ENCODE results near the gene CMSS1.

CMSS1 gene

DNA sequence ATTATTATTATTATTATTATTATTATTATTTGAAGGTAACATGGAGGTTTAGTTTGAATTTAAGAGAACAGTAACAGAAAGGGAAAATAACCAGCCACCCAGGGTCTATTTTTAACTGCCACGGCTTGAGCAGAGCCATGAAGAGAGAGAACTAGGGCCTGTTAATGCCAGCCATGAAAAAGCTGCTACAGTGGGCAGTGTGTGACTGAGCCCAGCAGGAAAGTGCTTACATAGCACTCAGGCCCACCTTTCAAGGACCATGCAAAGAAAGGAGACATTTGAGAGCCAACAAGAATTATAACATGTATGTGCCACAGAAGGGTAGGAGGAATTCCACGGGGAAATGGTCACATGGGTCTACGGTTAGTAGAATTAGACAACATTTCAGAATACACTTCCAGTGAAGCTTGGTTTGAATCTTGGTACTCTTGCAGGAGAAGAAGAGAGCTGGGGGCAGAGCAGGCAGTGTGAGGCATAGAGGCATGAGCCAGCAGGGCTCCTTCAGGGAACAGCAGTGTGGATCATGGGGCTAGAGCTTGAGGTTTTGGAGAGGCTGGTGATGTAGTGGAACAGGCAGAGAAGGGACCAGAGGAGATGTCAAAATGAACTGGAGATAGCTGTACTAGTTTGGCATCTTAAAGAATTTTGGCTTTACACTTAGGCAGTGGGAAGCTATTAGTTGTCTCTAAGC is 140.7 kb downstream of the CMSS1 start:
- TF ChIP-seq SPI1 (IDR thresholded peaks at IDR 0.05; ENCODE audit: borderline replicate concordance, low read depth): no peak
- no peak for TF ChIP-seq POLR2AphosphoS5 (IDR thresholded peaks at IDR 0.05; ENCODE audit: low read depth)
- TF ChIP-seq, protein P1, sequence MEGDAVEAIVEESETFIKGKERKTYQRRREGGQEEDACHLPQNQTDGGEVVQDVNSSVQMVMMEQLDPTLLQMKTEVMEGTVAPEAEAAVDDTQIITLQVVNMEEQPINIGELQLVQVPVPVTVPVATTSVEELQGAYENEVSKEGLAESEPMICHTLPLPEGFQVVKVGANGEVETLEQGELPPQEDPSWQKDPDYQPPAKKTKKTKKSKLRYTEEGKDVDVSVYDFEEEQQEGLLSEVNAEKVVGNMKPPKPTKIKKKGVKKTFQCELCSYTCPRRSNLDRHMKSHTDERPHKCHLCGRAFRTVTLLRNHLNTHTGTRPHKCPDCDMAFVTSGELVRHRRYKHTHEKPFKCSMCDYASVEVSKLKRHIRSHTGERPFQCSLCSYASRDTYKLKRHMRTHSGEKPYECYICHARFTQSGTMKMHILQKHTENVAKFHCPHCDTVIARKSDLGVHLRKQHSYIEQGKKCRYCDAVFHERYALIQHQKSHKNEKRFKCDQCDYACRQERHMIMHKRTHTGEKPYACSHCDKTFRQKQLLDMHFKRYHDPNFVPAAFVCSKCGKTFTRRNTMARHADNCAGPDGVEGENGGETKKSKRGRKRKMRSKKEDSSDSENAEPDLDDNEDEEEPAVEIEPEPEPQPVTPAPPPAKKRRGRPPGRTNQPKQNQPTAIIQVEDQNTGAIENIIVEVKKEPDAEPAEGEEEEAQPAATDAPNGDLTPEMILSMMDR (IDR thresholded peaks at IDR 0.05; ENCODE audit: insufficient read depth, low read length): no peak
- TF ChIP-seq, protein P2, sequence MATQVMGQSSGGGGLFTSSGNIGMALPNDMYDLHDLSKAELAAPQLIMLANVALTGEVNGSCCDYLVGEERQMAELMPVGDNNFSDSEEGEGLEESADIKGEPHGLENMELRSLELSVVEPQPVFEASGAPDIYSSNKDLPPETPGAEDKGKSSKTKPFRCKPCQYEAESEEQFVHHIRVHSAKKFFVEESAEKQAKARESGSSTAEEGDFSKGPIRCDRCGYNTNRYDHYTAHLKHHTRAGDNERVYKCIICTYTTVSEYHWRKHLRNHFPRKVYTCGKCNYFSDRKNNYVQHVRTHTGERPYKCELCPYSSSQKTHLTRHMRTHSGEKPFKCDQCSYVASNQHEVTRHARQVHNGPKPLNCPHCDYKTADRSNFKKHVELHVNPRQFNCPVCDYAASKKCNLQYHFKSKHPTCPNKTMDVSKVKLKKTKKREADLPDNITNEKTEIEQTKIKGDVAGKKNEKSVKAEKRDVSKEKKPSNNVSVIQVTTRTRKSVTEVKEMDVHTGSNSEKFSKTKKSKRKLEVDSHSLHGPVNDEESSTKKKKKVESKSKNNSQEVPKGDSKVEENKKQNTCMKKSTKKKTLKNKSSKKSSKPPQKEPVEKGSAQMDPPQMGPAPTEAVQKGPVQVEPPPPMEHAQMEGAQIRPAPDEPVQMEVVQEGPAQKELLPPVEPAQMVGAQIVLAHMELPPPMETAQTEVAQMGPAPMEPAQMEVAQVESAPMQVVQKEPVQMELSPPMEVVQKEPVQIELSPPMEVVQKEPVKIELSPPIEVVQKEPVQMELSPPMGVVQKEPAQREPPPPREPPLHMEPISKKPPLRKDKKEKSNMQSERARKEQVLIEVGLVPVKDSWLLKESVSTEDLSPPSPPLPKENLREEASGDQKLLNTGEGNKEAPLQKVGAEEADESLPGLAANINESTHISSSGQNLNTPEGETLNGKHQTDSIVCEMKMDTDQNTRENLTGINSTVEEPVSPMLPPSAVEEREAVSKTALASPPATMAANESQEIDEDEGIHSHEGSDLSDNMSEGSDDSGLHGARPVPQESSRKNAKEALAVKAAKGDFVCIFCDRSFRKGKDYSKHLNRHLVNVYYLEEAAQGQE (IDR thresholded peaks at IDR 0.05; ENCODE audit: insufficient replicate concordance, low read depth): no peak
- TF ChIP-seq GABPA (IDR thresholded peaks at IDR 0.05; ENCODE audit: low read depth): no peak
- DNase-seq (ENCODE audit: low read depth in 1 of 2, low spot score in 1 of 2): no peak
- Histone ChIP-seq H3K27me3 (ENCODE audit: insufficient read depth, poor library complexity, severe bottlenecking) (no peaks in the 10 kb centered on the region), H3K4me3 (replicated peaks; ENCODE audit: insufficient read depth, low read length) (no peak overlapping the region), H3K27ac (replicated peaks) (no peak overlapping the region)

DNA sequence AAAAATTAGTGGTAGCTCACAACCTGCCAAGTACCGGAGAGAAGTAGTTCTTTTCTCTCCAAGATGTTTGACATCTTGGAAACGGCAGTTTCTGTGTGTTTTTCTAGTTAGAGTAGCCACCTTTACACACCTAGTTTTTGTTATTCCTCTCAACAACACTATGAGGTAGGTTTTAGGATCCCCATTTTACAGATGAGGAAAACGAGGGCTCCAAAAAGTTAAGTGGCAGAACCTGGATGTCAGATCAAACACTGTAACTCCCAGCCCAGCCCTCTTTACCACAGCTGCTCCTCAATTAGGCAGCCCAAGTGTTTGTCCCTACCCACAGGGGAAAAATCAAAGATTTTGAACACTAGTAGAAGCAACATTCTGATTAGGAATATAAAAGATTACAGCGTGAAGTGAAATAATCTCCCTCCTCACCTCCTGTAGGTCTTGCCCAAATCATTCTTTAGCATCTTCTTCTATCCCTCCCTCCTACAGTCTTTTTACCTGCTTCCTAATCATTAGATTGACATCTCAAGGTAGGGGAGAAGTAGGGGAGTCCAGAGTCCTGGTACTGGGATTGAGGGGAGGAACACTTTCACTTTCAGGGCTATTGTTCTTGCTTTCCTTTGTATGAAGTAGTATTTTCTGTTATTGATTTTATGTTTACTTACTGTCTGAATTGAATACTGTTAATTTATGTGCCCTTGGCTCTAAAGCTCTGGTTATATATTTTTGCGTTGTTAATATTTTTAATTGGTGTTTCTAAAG is 142.6 kb downstream of the CMSS1 start:
- no peak overlapping the region for H3K4me3 ChIP-seq (replicated peaks; ENCODE audit: insufficient read depth, low read length)
- TF ChIP-seq, protein P2 (IDR thresholded peaks at IDR 0.05; ENCODE audit: insufficient replicate concordance, low read depth): no peak
- TF ChIP-seq GABPA (IDR thresholded peaks at IDR 0.05; ENCODE audit: low read depth) (no peak), POLR2AphosphoS5 (IDR thresholded peaks at IDR 0.05; ENCODE audit: low read depth) (no peak), SPI1 (IDR thresholded peaks at IDR 0.05; ENCODE audit: borderline replicate concordance, low read depth) (no peak)
- TF ChIP-seq, protein P1 (IDR thresholded peaks at IDR 0.05; ENCODE audit: insufficient read depth, low read length): no peak
- no peaks in the 10 kb centered on the region for H3K27me3 ChIP-seq (ENCODE audit: insufficient read depth, poor library complexity, severe bottlenecking)
- no peak overlapping the region for H3K27ac ChIP-seq (replicated peaks)
- no peak for DNase-seq (ENCODE audit: low read depth in 1 of 2, low spot score in 1 of 2)

- no peak for TF ChIP-seq GABPA (IDR thresholded peaks at IDR 0.05; ENCODE audit: low read depth)
- Histone ChIP-seq H3K27me3 (ENCODE audit: insufficient read depth, poor library complexity, severe bottlenecking) (no peaks in the 10 kb centered on the region), H3K27ac (replicated peaks) (no peak overlapping the region), H3K4me3 (replicated peaks; ENCODE audit: insufficient read depth, low read length) (no peak overlapping the region)
- DNase-seq (ENCODE audit: low read depth in 1 of 2, low spot score in 1 of 2): no peak
These were observed 143.3 kb downstream of the CMSS1 start for GRCh38 chr3:99960941-99961340.

DNA sequence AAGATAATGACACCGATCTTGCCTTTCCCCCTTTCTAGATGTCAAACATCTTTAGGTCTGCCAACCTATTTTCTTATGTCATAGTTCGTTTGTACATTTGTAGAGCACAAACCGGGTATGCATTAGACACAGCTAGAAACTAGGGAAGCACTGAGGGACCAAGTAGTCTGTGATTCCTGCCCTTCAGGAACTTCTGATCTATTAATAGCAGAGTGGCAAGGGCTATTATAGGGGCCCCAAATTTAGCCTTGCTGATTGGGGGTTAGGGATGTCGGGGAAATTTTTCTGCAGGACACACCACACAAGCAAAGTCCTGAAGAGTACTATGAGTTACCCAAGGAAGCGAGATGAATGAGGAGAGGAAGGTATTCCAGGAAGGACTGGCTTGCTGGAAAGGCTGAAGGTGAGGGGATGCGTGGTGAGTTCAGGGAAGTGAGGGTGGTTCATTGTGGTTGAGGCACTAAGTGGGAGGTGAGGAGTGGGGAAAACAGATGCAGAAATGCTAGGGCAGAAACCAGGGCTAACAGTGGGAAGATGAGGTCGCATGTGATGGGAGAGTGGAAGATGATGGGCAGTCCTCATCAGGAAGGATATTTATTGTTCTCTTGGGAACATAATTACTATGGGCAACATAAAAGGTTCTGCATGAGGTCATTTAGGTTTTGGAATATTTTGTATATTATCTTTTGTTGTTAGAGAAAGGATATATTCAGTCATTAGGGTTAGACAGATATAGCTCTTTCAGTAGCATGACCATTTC is 144.3 kb downstream of the CMSS1 start:
- no peak for TF ChIP-seq SPI1 (IDR thresholded peaks at IDR 0.05; ENCODE audit: borderline replicate concordance, low read depth)
- TF ChIP-seq, protein P1 (IDR thresholded peaks at IDR 0.05; ENCODE audit: insufficient read depth, low read length): no peak
- TF ChIP-seq, protein P2 (IDR thresholded peaks at IDR 0.05; ENCODE audit: insufficient replicate concordance, low read depth): no peak
- TF ChIP-seq POLR2AphosphoS5 (IDR thresholded peaks at IDR 0.05; ENCODE audit: low read depth): no peak
- TF ChIP-seq GABPA (IDR thresholded peaks at IDR 0.05; ENCODE audit: low read depth): no peak
- no peak overlapping the region for H3K4me3 ChIP-seq (replicated peaks; ENCODE audit: insufficient read depth, low read length)
- no peaks in the 10 kb centered on the region for H3K27me3 ChIP-seq (ENCODE audit: insufficient read depth, poor library complexity, severe bottlenecking)
- H3K27ac ChIP-seq (replicated peaks): no peak overlapping the region
- DNase-seq (ENCODE audit: low read depth in 1 of 2, low spot score in 1 of 2): no peak
